IMR-90 (cell line): ENCODE results near the gene EIF2B5. TPM values are rescaled to one million over a fixed set of nuclear protein-coding genes. Genes with fewer than 3 reads are reported as not detected.

Experiments
- ATAC-seq: fragments of 200-7000 bp; cut with Tn5 transposase; 2 replicates; pipeline ENCODE4 v1.9.1; 2020; ENCODE audit warnings: low read depth, mild to moderate bottlenecking, moderate library complexity
- BruUV-seq: library from RNA; stranded (reverse); fragments of 400-500 nt; replicated peaks from 2 replicates; lab custom pipeline; 2021; lab: Mats Ljungman, UMichigan
- CTCF ChIA-PET: fragments of 300-600 bp; formaldehyde crosslinking; extraction: SDS; loops from one replicate; lab custom pipeline; 2021; ENCODE audit warnings: antibody characterized with exemption; lab: Yijun Ruan, JAX
- POLR2A ChIA-PET: fragments of 300-600 bp; sonication (Branson Sonifier 250); formaldehyde crosslinking; loops from one replicate; lab custom pipeline; 2022; ENCODE audit warnings: antibody characterized with exemption; ENCODE audit not compliant: unreplicated experiment; lab: Charles Lee
- DNase-seq: peaks from one replicate; pipeline ENCODE4 v3.0.0; 2013
- H2AFZ ChIP-seq: replicated peaks from 2 replicates; pipeline ENCODE3; 2013; ENCODE audit warnings: low read length, mild to moderate bottlenecking; ENCODE audit not compliant: poor library complexity
- H2AK5ac ChIP-seq: 2 replicates; pipeline ENCODE4 v1.6.1; 2013; ENCODE audit warnings: low read depth, low read length, inconsistent platforms
- H2AK9ac ChIP-seq: replicated peaks from 2 replicates; pipeline ENCODE3; 2013; ENCODE audit warnings: mild to moderate bottlenecking, low read depth, low read length, moderate library complexity; ENCODE audit not compliant: poor library complexity
- H2BK120ac ChIP-seq: 2 replicates; pipeline ENCODE4 v1.6.1; 2013; ENCODE audit warnings: low read depth, low read length, inconsistent platforms
- H2BK15ac ChIP-seq: 3 replicates; pipeline ENCODE4 v1.6.1; 2013; ENCODE audit warnings: low read depth, low read length, inconsistent platforms
- H2BK20ac ChIP-seq: 2 replicates; pipeline ENCODE4 v1.6.1; 2013; ENCODE audit warnings: low read depth, mild to moderate bottlenecking, inconsistent platforms, low read length, moderate library complexity
- H2BK5ac ChIP-seq: 2 replicates; pipeline ENCODE4 v1.6.1; 2013; ENCODE audit warnings: mild to moderate bottlenecking, low read depth, low read length, inconsistent platforms; ENCODE audit not compliant: poor library complexity, severe bottlenecking
- H3K14ac ChIP-seq: replicated peaks from 2 replicates; pipeline ENCODE4 v1.6.1; 2013; ENCODE audit warnings: low read depth, low read length, inconsistent platforms
- H3K18ac ChIP-seq: 2 replicates; pipeline ENCODE4 v1.6.1; 2013; ENCODE audit warnings: low read depth, low read length, control low read depth
- H3K23ac ChIP-seq: 2 replicates; pipeline ENCODE4 v1.6.1; 2013; ENCODE audit warnings: low read depth, low read length, inconsistent platforms
- H3K27ac ChIP-seq: 2 replicates; pipeline ENCODE4 v1.5.1; 2013; ENCODE audit warnings: mild to moderate bottlenecking, control low read depth, low read length; ENCODE audit not compliant: insufficient read depth
- H3K27me3 ChIP-seq: 2 replicates; pipeline ENCODE4 v1.6.1; 2013; ENCODE audit warnings: low read length; ENCODE audit not compliant: control insufficient read depth, insufficient read depth
- H3K36me3 ChIP-seq: 2 replicates; pipeline ENCODE4 v1.6.1; 2013; ENCODE audit warnings: low read length, mixed read lengths; ENCODE audit not compliant: control insufficient read depth, insufficient read depth
- H3K4ac ChIP-seq: 2 replicates; pipeline ENCODE4 v1.6.1; 2013; ENCODE audit warnings: low read depth, low read length, inconsistent platforms
- H3K4me1 ChIP-seq: 2 replicates; pipeline ENCODE4 v1.6.1; 2013; ENCODE audit warnings: low read length, mixed read lengths; ENCODE audit not compliant: control insufficient read depth, insufficient read depth
- H3K4me2 ChIP-seq: 2 replicates; pipeline ENCODE4 v1.6.1; 2013; ENCODE audit warnings: low read depth, mild to moderate bottlenecking, control low read depth, low read length, moderate library complexity
- H3K4me3 ChIP-seq: 2 replicates; pipeline ENCODE4 v1.5.1; 2013; ENCODE audit warnings: low read depth, mild to moderate bottlenecking, control low read depth, low read length, moderate library complexity; ENCODE audit not compliant: insufficient read depth
- H3K56ac ChIP-seq: 2 replicates; pipeline ENCODE4 v1.6.1; 2013; ENCODE audit warnings: low read length, inconsistent platforms; ENCODE audit not compliant: insufficient read depth; ENCODE audit errors: extremely low read depth
- H3K79me1 ChIP-seq, 2 experiments: 2 replicates each; pipeline ENCODE4 v1.6.1; 2013; ENCODE audit warnings: low read length in 2 of 2, inconsistent platforms in 1 of 2, low read depth in 1 of 2
- H3K9ac ChIP-seq: 2 replicates; pipeline ENCODE4 v1.6.1; 2013; ENCODE audit warnings: low read depth, low read length, control low read depth
- H3K9me1 ChIP-seq: 2 replicates; pipeline ENCODE4 v1.6.1; 2013; ENCODE audit warnings: low read length, inconsistent platforms; ENCODE audit not compliant: insufficient read depth
- H3K9me3 ChIP-seq: 2 replicates; pipeline ENCODE4 v1.6.1; 2013; ENCODE audit warnings: low read length; ENCODE audit not compliant: control insufficient read depth, insufficient read depth
- H4K20me1 ChIP-seq: 2 replicates; pipeline ENCODE4 v1.6.1; 2013; ENCODE audit warnings: low read length, inconsistent platforms; ENCODE audit not compliant: insufficient read depth
- H4K5ac ChIP-seq: 2 replicates; pipeline ENCODE4 v1.6.1; 2013; ENCODE audit warnings: mild to moderate bottlenecking, low read depth, low read length, control low read depth
- H4K8ac ChIP-seq, 2 experiments: 2 replicates each; pipeline ENCODE4 v1.6.1; 2013; ENCODE audit warnings: low read depth in 2 of 2, low read length in 2 of 2, control low read depth in 1 of 2, inconsistent platforms in 1 of 2
- H4K91ac ChIP-seq: 2 replicates; pipeline ENCODE4 v1.6.1; 2013; ENCODE audit warnings: low read depth, low read length, inconsistent platforms; ENCODE audit not compliant: insufficient read depth
- BHLHE40 ChIP-seq: fragments of 150-350 bp; IDR thresholded peaks from 2 replicates; pipeline ENCODE4 v1.6.1; 2016; ENCODE audit warnings: mild to moderate bottlenecking, low read depth, low read length
- CEBPB ChIP-seq: IDR thresholded peaks from 2 replicates; pipeline ENCODE4 v1.6.1; 2012; ENCODE audit warnings: low read depth, low read length, improper control_type of control experiment
- CHD1 ChIP-seq: IDR thresholded peaks from 2 replicates; pipeline ENCODE4 v1.6.1; 2012; ENCODE audit warnings: low read depth, low read length, improper control_type of control experiment
- FOS ChIP-seq: fragments of 150-350 bp; IDR thresholded peaks from 2 replicates; pipeline ENCODE4 v1.6.1; 2016; ENCODE audit warnings: low read depth, low read length
- MAFK ChIP-seq: IDR thresholded peaks from 2 replicates; pipeline ENCODE4 v1.6.1; 2012; ENCODE audit warnings: low read depth, low read length, improper control_type of control experiment
- MAZ ChIP-seq: IDR thresholded peaks from 2 replicates; pipeline ENCODE4 v1.6.1; 2012; ENCODE audit warnings: low read depth, mild to moderate bottlenecking, low read length, improper control_type of control experiment, moderate library complexity, borderline replicate concordance
- MXI1 ChIP-seq: IDR thresholded peaks from 2 replicates; pipeline ENCODE4 v1.6.1; 2012; ENCODE audit warnings: low read depth, mild to moderate bottlenecking, low read length, moderate library complexity, borderline replicate concordance
- NFE2L2 ChIP-seq: fragments of 150-350 bp; IDR thresholded peaks from 2 replicates; pipeline ENCODE4 v1.6.1; 2016; ENCODE audit warnings: low read depth, mild to moderate bottlenecking, low read length
- POLR2A ChIP-seq: IDR thresholded peaks from 2 replicates; pipeline ENCODE4 v1.6.1; 2012; ENCODE audit warnings: mild to moderate bottlenecking, low read depth, low read length
- RCOR1 ChIP-seq: IDR thresholded peaks from 2 replicates; pipeline ENCODE4 v1.6.1; 2012; ENCODE audit warnings: mild to moderate bottlenecking, low read length, improper control_type of control experiment; ENCODE audit not compliant: insufficient replicate concordance
- WGBS, 2 experiments: methylation state at CpG; one replicate each; pipeline versions ENCODE4 v1.1.5 to v1.1.7; 2013; ENCODE audit warnings: missing lambda C conversion rate in 2 of 2; ENCODE audit not compliant: insufficient read length in 1 of 2; ENCODE audit errors: extremely low coverage in 2 of 2; 5-methylcytosine and 5-hydroxymethylcytosine counted together
- dilution Hi-C: fragments of 300-500 bp; cut with HindIII; formaldehyde crosslinking; loops from one replicate; pipeline ENCODE4 v1.14.3; 2018; ENCODE audit warnings: low sequenced_read_pairs; ENCODE audit not compliant: unreplicated experiment
- in situ Hi-C: fragments of 300-500 bp; cut with MboI; formaldehyde crosslinking; loops from 3 replicates; pipeline ENCODE4 v1.14.3; 2019; ENCODE audit warnings: low sequenced_read_pairs, inconsistent platforms, mixed read lengths
- intact Hi-C: fragments of 100-400 bp; cut with micrococcal nuclease; formaldehyde crosslinking; loops from 2 replicates; pipeline ENCODE4 v1.10.0; 2022
- polyA plus RNA-seq, 3 experiments: library from polyadenylated mRNA; depleted of rRNA; stranded (reverse); fragments of >200 nt; gene quantifications; 2 replicates each; pipeline ENCODE4 v1.2.3, GENCODE V29; 2012; ENCODE audit warnings: low replicate concordance in 1 of 3
- total RNA-seq: library from RNA; depleted of rRNA; stranded (reverse); fragments of >200 nt; gene quantifications from 2 replicates; pipeline ENCODE4 v1.2.3, GENCODE V29; 2012

EIF2B5 gene
- total and polyA plus RNA-seq, 2 of the 4 experiments (the other 2 are of a cell fraction): 31.7 to 37.6 TPM

DNA sequence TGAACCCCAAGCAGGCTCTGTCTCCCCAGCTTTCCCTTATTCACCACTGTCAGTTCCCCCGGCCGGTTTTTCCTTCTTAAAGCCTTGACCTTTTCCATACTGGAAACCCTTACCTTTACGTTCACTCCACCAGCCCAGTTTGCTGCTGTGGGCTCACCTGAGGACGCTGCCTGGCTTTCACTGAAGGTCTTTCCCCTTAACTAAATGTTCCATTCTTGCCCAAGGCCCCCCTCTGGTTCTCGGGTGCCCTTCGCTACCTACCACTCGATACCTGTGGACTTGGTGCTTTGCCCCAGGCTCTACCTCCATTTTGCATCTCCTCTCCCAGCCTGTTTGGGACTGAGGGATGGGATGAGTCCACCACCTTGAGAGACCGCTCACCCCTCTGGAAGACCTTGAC, 40.3 kb downstream of the EIF2B5 start:
- peak overlapping the region; percentile 25 for H3K18ac ChIP-seq
- peaks cover 19% of the 10 kb centered on the region for H3K4me1 ChIP-seq
- H3K4ac ChIP-seq: peak overlapping the region; percentile 94
- H3K27me3 ChIP-seq: no peaks in the 10 kb centered on the region
- dilution Hi-C loops: no loop called here
- peak overlapping the region; percentile 99 for H2AK9ac ChIP-seq
- intact Hi-C loops: loop anchor here (5.0 kb wide), 1 partner anchor 278 kb away; no protein-coding TSS in a partner anchor
- ATAC-seq (no peak), DNase-seq (no peak)
- H2BK5ac ChIP-seq: peak overlapping the region; percentile 96
- peaks cover 29% of the 10 kb centered on the region for H3K9me1 ChIP-seq
- peak overlapping the region; percentile 96 for H3K27ac ChIP-seq
- H4K5ac ChIP-seq: peak overlapping the region; percentile 11; the same call in 1 of the 2 replicates
- in situ Hi-C loops: no loop called here
- H3K79me1 ChIP-seq: peaks cover 33 to 68% of the 10 kb centered on the region in 2 experiments
- H2AFZ ChIP-seq: no peak overlapping the region
- no peak overlapping the region; the same call in 2 of the 3 replicates for H2BK15ac ChIP-seq
- peak overlapping the region; percentile 98 for H2AK5ac ChIP-seq
- H4K20me1 ChIP-seq: peaks cover 53% of the 10 kb centered on the region
- 0% methylated on average over 2 of the region's 8 CpGs; no CpG with 5 or more reads in 1 of the 2 experiments for WGBS, 2 experiments
- peak overlapping the region; percentile 97 for H4K91ac ChIP-seq
- H3K9ac ChIP-seq: peak overlapping the region; percentile 96
- ChIA-PET POLR2A (interaction anchor here (0.5 kb wide), 1 partner anchor 17 kb away, joined by 3 read pairs; no protein-coding TSS in a partner anchor), CTCF (no interaction called here)
- H4K8ac ChIP-seq: peak overlapping the region; percentile 77 to 93; a peak in 2 of 4 replicates
- H3K56ac ChIP-seq: peak overlapping the region; percentile 95; the same call in 1 of the 2 replicates
- no peak overlapping the region for H2BK20ac ChIP-seq
- TF ChIP-seq MAFK (no peak), POLR2A (no peak), NFE2L2 (no peak), CHD1 (no peak), MAZ (no peak), MXI1 (no peak), RCOR1 (no peak), BHLHE40 (no peak), CEBPB (no peak), FOS (no peak)
- peak overlapping the region; percentile 86 for H3K4me3 ChIP-seq
- peak overlapping the region; percentile 97 for H3K4me2 ChIP-seq
- H3K9me3 ChIP-seq: no peaks in the 10 kb centered on the region
- H2BK120ac ChIP-seq: peak overlapping the region; percentile 22
- no TSS peak for BruUV-seq
- peaks cover 50% of the 10 kb centered on the region for H3K36me3 ChIP-seq
- H3K23ac ChIP-seq: peak overlapping the region; percentile 98
- peak overlapping the region; percentile 97 for H3K14ac ChIP-seq
